ENCODE data around the gene LSMEM2. TPM values are rescaled to one million over a fixed set of nuclear protein-coding genes. Genes with fewer than 3 reads are reported as not detected.

Gene LSMEM2
- total and polyA plus RNA-seq, 9 of the 15 experiments (the other 6 are each of a cell fraction or from before 2014, with no cell fraction given): not detected

DNA sequence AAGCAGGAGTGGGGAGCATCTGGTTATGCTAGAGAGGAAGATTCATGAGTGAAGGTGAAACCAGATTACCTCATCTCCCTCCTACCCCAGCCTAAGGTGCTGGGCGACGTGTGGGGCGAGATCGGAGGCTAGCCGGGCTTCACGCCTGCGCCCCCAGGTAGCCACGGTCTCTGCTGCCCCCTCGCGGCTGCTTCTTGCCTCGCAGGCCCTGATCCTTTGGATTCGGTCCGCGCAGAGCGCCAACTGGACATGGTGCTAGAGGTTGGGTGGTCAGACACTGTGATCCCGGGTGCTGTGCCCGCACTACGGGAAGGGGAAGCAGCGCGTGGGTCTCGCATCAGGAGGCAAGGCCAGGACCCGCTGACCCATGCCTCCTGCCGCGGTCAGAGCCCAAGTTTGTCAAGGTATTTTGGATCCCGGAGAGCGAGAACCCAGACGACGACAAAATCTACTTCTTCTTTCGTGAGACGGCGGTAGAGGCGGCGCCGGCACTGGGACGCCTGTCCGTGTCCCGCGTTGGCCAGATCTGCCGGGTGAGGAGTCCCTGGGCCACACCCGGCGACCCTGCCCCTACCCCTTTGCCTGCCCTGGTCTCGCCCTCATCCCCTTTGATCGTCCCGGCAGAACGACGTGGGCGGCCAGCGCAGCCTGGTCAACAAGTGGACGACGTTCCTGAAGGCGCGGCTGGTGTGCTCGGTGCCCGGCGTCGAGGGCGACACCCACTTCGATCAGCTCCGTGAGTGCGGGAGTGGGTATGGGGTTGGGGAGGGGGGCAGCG lies 5.8 kb upstream of the LSMEM2 start (continued):
- no peak for TF ChIP-seq MCM7 (IDR thresholded peaks at IDR 0.05)
- TF ChIP-seq GTF2F1 (IDR thresholded peaks at IDR 0.05; ENCODE audit: low read depth, low read length): no peak
- peak; percentile 64; the same call in 1 of the 2 replicates for TF ChIP-seq CTBP1 (IDR thresholded peaks at IDR 0.05; ENCODE audit: borderline replicate concordance)
- TF ChIP-seq HDAC2 (IDR thresholded peaks at IDR 0.05): peak; percentile 29; the same call in 1 of the 2 replicates
- no peak for TF ChIP-seq CHD4 (IDR thresholded peaks at IDR 0.05; ENCODE audit: insufficient read depth, insufficient replicate concordance, low read depth, low read length, poor library complexity, severe bottlenecking)
- TF ChIP-seq, protein P1, sequence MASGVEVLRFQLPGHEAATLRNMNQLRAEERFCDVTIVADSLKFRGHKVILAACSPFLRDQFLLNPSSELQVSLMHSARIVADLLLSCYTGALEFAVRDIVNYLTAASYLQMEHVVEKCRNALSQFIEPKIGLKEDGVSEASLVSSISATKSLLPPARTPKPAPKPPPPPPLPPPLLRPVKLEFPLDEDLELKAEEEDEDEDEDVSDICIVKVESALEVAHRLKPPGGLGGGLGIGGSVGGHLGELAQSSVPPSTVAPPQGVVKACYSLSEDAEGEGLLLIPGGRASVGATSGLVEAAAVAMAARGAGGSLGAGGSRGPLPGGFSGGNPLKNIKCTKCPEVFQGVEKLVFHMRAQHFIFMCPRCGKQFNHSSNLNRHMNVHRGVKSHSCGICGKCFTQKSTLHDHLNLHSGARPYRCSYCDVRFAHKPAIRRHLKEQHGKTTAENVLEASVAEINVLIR (CRISPR knock-in tag; IDR thresholded peaks at IDR 0.05): no peak
- TF ChIP-seq, protein P2, sequence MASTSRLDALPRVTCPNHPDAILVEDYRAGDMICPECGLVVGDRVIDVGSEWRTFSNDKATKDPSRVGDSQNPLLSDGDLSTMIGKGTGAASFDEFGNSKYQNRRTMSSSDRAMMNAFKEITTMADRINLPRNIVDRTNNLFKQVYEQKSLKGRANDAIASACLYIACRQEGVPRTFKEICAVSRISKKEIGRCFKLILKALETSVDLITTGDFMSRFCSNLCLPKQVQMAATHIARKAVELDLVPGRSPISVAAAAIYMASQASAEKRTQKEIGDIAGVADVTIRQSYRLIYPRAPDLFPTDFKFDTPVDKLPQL (IDR thresholded peaks at IDR 0.05; ENCODE audit: extremely low read depth, insufficient read length): no peak
- TF ChIP-seq, protein P3, sequence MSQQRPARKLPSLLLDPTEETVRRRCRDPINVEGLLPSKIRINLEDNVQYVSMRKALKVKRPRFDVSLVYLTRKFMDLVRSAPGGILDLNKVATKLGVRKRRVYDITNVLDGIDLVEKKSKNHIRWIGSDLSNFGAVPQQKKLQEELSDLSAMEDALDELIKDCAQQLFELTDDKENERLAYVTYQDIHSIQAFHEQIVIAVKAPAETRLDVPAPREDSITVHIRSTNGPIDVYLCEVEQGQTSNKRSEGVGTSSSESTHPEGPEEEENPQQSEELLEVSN (IDR thresholded peaks at IDR 0.05; ENCODE audit: borderline replicate concordance in 1 of 2, extremely low read depth in 1 of 2, insufficient read depth in 1 of 2, insufficient read length in 1 of 2, low read depth in 1 of 2, low read length in 1 of 2, poor library complexity in 1 of 2, severe bottlenecking in 1 of 2): peak in 1 of 2 experiments; percentile 6
- peak; percentile 51 for TF ChIP-seq JUND (IDR thresholded peaks at IDR 0.05; ENCODE audit: borderline replicate concordance, low read depth, low read length)
- TF ChIP-seq JUND (tag; IDR thresholded peaks at IDR 0.05; ENCODE audit: borderline replicate concordance, low read depth, low read length): peak; percentile 50; the same call in 1 of the 3 replicates
- peak; percentile 52 for TF ChIP-seq RB1 (IDR thresholded peaks at IDR 0.05; ENCODE audit: low read depth)
- no peak for TF ChIP-seq KLF16 (IDR thresholded peaks at IDR 0.05)
- no peak for TF ChIP-seq SAP30 (IDR thresholded peaks at IDR 0.05; ENCODE audit: borderline replicate concordance, insufficient read depth, low read depth, low read length, poor library complexity, severe bottlenecking)
- peak; percentile 42; the same call in 1 of the 2 replicates for TF ChIP-seq CXXC5 (CRISPR knock-in tag; IDR thresholded peaks at IDR 0.05)
- peak; percentile 65 to 72 for TF ChIP-seq NRF1 (conservative IDR thresholded peaks at IDR 0.05 in 1 of 2, IDR thresholded peaks at IDR 0.05 in 1 of 2)
- TF ChIP-seq BCL6 (CRISPR knock-in tag; IDR thresholded peaks at IDR 0.05): no peak
- TF ChIP-seq, protein P4, sequence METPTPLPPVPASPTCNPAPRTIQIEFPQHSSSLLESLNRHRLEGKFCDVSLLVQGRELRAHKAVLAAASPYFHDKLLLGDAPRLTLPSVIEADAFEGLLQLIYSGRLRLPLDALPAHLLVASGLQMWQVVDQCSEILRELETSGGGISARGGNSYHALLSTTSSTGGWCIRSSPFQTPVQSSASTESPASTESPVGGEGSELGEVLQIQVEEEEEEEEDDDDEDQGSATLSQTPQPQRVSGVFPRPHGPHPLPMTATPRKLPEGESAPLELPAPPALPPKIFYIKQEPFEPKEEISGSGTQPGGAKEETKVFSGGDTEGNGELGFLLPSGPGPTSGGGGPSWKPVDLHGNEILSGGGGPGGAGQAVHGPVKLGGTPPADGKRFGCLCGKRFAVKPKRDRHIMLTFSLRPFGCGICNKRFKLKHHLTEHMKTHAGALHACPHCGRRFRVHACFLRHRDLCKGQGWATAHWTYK (CRISPR knock-in tag; IDR thresholded peaks at IDR 0.05): no peak
- no peak for TF ChIP-seq FOXJ3 (CRISPR knock-in tag; IDR thresholded peaks at IDR 0.05)
